DND-41 (cell line): ENCODE results near the gene CDK9.
A peak's percentile ranks its signal among the peaks of the same experiment; 100 is the strongest.

ENCODE experiments used
- ATAC-seq: fragments of 200-7000 bp; cut with Tn5 transposase; 3 replicates; pipeline ENCODE4 v1.9.1; 2021; ENCODE audit warnings: low read depth; ENCODE audit not compliant: insufficient read depth
- DNase-seq: peaks from one replicate; pipeline ENCODE4 v3.0.0-alpha.2; 2020
- H2AFZ ChIP-seq: 2 replicates; pipeline ENCODE4 v1.6.0; 2012; ENCODE audit warnings: low read depth, low read length
- H3K27ac ChIP-seq: 2 replicates; pipeline ENCODE4 v1.5.1; 2012; ENCODE audit warnings: low read length, inconsistent platforms
- H3K27me3 ChIP-seq: fragments of 200-600 bp; sonication (generic); 2 replicates; pipeline ENCODE4 v1.6.0; 2012; ENCODE audit warnings: low read length, mild to moderate bottlenecking, inconsistent platforms; ENCODE audit not compliant: insufficient read depth, poor library complexity
- H3K36me3 ChIP-seq: 2 replicates; pipeline ENCODE4 v1.5.1; 2012; ENCODE audit warnings: low read length, inconsistent platforms; ENCODE audit not compliant: insufficient read depth
- H3K4me1 ChIP-seq: 2 replicates; pipeline ENCODE4 v1.5.1; 2012; ENCODE audit warnings: mild to moderate bottlenecking, low read length; ENCODE audit not compliant: insufficient read depth
- H3K4me2 ChIP-seq: 2 replicates; pipeline ENCODE4 v1.6.0; 2012; ENCODE audit warnings: mild to moderate bottlenecking, moderate library complexity, low read length, inconsistent platforms; ENCODE audit not compliant: insufficient read depth
- H3K4me3 ChIP-seq, 2 experiments: fragments of 200-600 bp in 1 of 2; shearing (Covaris generic) in 1 of 2; 2 replicates each; pipeline ENCODE4 v1.5.1; 2012 to 2016; ENCODE audit warnings: inconsistent platforms in 2 of 2, low read length in 2 of 2, mild to moderate bottlenecking in 2 of 2, low read depth in 1 of 2, moderate library complexity in 1 of 2
- H3K79me2 ChIP-seq: 2 replicates; pipeline ENCODE4 v1.6.0; 2012; ENCODE audit warnings: low read length, inconsistent platforms; ENCODE audit not compliant: insufficient read depth
- H3K9ac ChIP-seq: 2 replicates; pipeline ENCODE4 v1.6.0; 2012; ENCODE audit warnings: low read depth, mild to moderate bottlenecking, inconsistent platforms, low read length, moderate library complexity
- H3K9me3 ChIP-seq: 2 replicates; pipeline ENCODE4 v1.5.1; 2012; ENCODE audit warnings: low read length, moderate library complexity, mild to moderate bottlenecking, inconsistent platforms; ENCODE audit not compliant: insufficient read depth, severe bottlenecking
- H4K20me1 ChIP-seq: 2 replicates; pipeline ENCODE4 v1.6.0; 2012; ENCODE audit warnings: low read length; ENCODE audit not compliant: insufficient read depth
- CTCF ChIP-seq: IDR thresholded peaks from 2 replicates; pipeline ENCODE4 v1.5.1; 2012; ENCODE audit warnings: borderline replicate concordance, low read length, moderate library complexity, mild to moderate bottlenecking; ENCODE audit not compliant: poor library complexity, severe bottlenecking; ENCODE audit errors: extremely low read depth
- EZH2 ChIP-seq: IDR thresholded peaks from 3 replicates; pipeline ENCODE4 v1.6.1; 2012; ENCODE audit warnings: borderline replicate concordance, low read depth, mild to moderate bottlenecking, moderate library complexity, low read length, inconsistent platforms; ENCODE audit not compliant: severe bottlenecking

The CDK9 gene

DNA sequence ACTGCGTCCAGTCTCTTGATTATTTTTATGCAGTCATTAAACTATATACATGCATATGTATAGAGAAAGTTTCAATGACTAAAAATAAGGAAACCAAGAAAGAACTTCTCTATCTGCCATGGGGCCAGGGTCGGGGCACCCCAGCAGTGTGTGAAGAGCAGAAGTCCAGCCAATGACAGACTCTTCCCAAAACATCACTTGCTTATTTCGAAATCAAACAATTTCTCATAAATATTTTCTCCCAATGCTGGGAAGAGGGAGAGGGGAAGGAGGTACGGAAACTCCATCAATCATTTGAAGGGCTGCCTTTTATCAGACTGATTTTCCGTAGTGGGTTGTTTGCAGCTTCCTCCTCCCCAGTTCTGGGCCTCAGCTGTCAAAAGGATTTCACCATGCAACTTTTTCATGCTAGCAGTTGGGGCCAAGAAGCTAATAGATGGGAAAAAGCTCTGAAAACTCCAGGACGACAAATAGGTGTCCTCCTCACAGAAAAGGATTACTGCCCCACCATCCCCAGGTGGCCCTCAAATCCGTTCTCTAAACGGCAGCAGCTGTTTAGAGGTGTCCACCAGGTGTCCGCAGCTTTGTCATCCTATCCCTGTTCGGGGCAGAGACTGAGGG, 16.2 kb downstream of the CDK9 start:
- peak overlapping the region; percentile 94 for H2AFZ ChIP-seq
- H3K4me2 ChIP-seq: peak overlapping the region; percentile 91
- peaks cover 31% of the 10 kb centered on the region for H3K4me1 ChIP-seq
- H3K9me3 ChIP-seq: no peaks in the 10 kb centered on the region
- peaks cover 22% of the 10 kb centered on the region for H3K36me3 ChIP-seq
- ATAC-seq (no peak), DNase-seq (no peak)
- H4K20me1 ChIP-seq: peaks cover 18% of the 10 kb centered on the region
- H3K27me3 ChIP-seq: no peaks in the 10 kb centered on the region
- TF ChIP-seq CTCF (no peak), EZH2 (no peak)
- H3K27ac ChIP-seq: peak overlapping the region; percentile 88
- H3K9ac ChIP-seq: peak overlapping the region; percentile 93
- H3K4me3 ChIP-seq: peak overlapping the region; percentile 21 to 62; a peak in 3 of 4 replicates
- H3K79me2 ChIP-seq: peaks cover 28% of the 10 kb centered on the region

DNA sequence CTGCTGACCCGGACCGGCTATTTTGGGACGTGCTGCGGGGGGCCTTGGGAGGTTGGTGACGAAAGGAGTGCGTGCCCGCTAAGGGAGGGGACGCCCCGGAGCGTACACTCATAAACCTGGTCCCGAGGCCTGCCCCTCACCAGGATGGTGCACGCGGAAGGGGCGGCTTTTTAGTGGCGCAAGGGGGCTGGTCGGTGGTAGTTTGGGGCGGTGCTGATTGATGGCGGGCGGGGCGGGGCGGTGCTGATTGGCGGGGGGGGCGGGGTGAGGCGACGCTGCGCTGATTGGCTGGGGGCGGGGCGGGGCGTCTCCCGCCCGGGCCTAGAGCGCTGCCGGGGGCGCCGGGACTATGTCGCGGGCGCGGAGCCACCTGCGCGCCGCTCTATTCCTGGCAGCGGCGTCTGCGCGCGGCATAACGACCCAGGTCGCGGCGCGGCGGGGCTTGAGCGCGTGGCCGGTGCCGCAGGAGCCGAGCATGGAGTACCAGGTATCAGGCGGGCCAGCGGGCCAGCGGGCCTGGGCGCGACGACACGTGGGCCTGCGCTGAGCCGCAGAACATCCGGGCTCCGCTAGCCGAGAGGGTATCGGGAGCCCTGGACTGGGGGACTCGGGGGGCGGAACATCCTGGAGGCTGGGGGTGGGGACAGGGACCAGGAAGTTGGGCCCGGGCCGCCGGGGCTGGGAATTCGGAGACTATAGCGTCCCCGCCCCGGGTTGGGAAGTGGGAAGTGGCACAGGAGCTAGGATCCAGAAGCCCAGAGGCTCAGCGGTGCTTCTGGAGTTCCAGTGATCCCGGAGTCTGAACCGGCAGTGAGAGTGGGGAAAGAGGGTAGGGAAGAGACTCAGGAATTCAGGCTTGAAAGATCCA, 17.0 kb downstream of the CDK9 start, which contains the start of gene FPGS:
FPGS (plus strand) TSS at position 307 of the 868 bp plus-strand sequence; CDS start at position 350, 43 bp downstream.
- no peak for TF ChIP-seq EZH2
- no peak for TF ChIP-seq CTCF
- H3K9ac ChIP-seq: peak within 1 kb of the TSS; percentile 93
- H3K4me2 ChIP-seq: peak within 1 kb of the TSS; percentile 91
- no peaks in the 10 kb centered on the region for H3K27me3 ChIP-seq
- peaks cover 29% of the 10 kb centered on the region for H3K36me3 ChIP-seq
- peak within 1 kb of the TSS; percentile 94 for H2AFZ ChIP-seq
- H3K9me3 ChIP-seq: no peaks in the 10 kb centered on the region
- peaks cover 32% of the 10 kb centered on the region for H3K79me2 ChIP-seq
- H3K4me1 ChIP-seq: peaks cover 24% of the 10 kb centered on the region
- DNase-seq (peak; percentile 85), ATAC-seq (peak; percentile 87)
- peaks cover 22% of the 10 kb centered on the region for H4K20me1 ChIP-seq
- H3K27ac ChIP-seq: peak within 1 kb of the TSS; percentile 97
- peak within 1 kb of the TSS; percentile 87 to 97 for H3K4me3 ChIP-seq

GRCh38 chr9:127803507-127804352, 17.9 kb downstream of the CDK9 start:
- H3K79me2 ChIP-seq: peaks cover 34% of the 10 kb centered on the region
- DNase-seq (peak; percentile 42), ATAC-seq (peak; percentile 19; the same call in 1 of the 3 replicates)
- peak overlapping the region; percentile 91 for H3K4me2 ChIP-seq
- no peaks in the 10 kb centered on the region for H3K27me3 ChIP-seq
- H3K9me3 ChIP-seq: no peaks in the 10 kb centered on the region
- peak overlapping the region; percentile 97 for H3K27ac ChIP-seq
- peaks cover 22% of the 10 kb centered on the region for H3K4me1 ChIP-seq
- TF ChIP-seq CTCF (no peak), EZH2 (no peak)
- peak overlapping the region; percentile 87 to 97 for H3K4me3 ChIP-seq
- H4K20me1 ChIP-seq: peaks cover 22% of the 10 kb centered on the region
- H2AFZ ChIP-seq: peak overlapping the region; percentile 62
- H3K36me3 ChIP-seq: peaks cover 38% of the 10 kb centered on the region
- peak overlapping the region; percentile 93 for H3K9ac ChIP-seq
